ENCODE measurements around the gene CACHD1.

DNA sequence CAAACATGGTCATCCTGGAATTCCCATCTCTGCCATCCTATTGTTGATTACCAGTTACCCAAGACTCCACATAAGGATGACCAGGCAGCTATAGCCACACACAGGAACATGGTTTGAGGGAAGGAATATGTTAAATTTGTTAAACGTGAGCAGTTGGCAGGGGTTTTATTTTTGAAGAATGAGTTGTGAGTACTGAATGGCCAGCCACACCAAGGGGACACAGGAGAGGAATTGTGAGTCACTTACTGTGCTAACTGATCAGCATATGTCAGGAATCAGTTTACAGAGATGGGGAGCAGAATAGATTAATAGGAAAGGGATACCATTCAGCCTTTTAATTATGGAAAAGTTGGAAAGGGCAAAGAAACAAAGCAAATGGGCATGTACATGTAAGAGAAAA, 235.7 kb downstream of the CACHD1 start:
- TF ChIP-seq, protein P1, sequence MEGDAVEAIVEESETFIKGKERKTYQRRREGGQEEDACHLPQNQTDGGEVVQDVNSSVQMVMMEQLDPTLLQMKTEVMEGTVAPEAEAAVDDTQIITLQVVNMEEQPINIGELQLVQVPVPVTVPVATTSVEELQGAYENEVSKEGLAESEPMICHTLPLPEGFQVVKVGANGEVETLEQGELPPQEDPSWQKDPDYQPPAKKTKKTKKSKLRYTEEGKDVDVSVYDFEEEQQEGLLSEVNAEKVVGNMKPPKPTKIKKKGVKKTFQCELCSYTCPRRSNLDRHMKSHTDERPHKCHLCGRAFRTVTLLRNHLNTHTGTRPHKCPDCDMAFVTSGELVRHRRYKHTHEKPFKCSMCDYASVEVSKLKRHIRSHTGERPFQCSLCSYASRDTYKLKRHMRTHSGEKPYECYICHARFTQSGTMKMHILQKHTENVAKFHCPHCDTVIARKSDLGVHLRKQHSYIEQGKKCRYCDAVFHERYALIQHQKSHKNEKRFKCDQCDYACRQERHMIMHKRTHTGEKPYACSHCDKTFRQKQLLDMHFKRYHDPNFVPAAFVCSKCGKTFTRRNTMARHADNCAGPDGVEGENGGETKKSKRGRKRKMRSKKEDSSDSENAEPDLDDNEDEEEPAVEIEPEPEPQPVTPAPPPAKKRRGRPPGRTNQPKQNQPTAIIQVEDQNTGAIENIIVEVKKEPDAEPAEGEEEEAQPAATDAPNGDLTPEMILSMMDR (IDR thresholded peaks at IDR 0.05 in 4 of 5, conservative IDR thresholded peaks at IDR 0.05 in 1 of 5) = no peak
- no peak for TF ChIP-seq POLR2A (IDR thresholded peaks at IDR 0.05)

Measured in gastrocnemius medialis (tissue), 4 donors.